Posterior vena cava (tissue), 2 donors: ENCODE results near the gene ELANE. TPM values are rescaled to one million over a fixed set of nuclear protein-coding genes. Genes with fewer than 3 reads are reported as not detected.
A peak's percentile ranks its signal among the peaks of the same experiment; 100 is the strongest.

Experiments used
- DNase-seq: peaks from one replicate; pipeline ENCODE4 v3.0.0-alpha.2; 2020; ENCODE audit warnings: low spot score
- intact Hi-C, 2 donors: fragments of 100-400 bp; cut with DNase I; formaldehyde crosslinking; loops; one replicate each; pipeline versions ENCODE4 v1.14.1 to v1.14.2; 2022 to 2023
- long read RNA-seq, 2 donors: library from polyadenylated mRNA; unstranded; transcript quantifications; one replicate each; pipeline ENCODE4 v2.0.0, GENCODE V29; 2020 to 2021
- total RNA-seq, 2 donors: library from RNA; stranded (reverse); fragmentation: NEBNext Ultra II Directional; extraction: Animal tissue kit (Norgen Biotek cat#: 25700); gene quantifications; one replicate each; pipeline ENCODE4 v1.2.1, GENCODE V29; 2021
- donor health status: DM: yes; HTN: yes; CAD: no.
- donor health status: DM: yes; HTN: yes; CAD: no.

ELANE gene
- total RNA-seq: 1 to 10 TPM in 1 of 2 donors, under 1 TPM in 1; 0.33 to 2.2 TPM
- long read RNA-seq, donor 1, partial matches to known transcripts: 0 of 1 reads
- long read RNA-seq, donor 1, other reads (novel, unspliced or antisense): 1 of 1 reads
- long read RNA-seq, donor 2, partial matches to known transcripts: 0 of 1 reads
- long read RNA-seq, donor 2, other reads (novel, unspliced or antisense): 1 of 1 reads

DNA sequence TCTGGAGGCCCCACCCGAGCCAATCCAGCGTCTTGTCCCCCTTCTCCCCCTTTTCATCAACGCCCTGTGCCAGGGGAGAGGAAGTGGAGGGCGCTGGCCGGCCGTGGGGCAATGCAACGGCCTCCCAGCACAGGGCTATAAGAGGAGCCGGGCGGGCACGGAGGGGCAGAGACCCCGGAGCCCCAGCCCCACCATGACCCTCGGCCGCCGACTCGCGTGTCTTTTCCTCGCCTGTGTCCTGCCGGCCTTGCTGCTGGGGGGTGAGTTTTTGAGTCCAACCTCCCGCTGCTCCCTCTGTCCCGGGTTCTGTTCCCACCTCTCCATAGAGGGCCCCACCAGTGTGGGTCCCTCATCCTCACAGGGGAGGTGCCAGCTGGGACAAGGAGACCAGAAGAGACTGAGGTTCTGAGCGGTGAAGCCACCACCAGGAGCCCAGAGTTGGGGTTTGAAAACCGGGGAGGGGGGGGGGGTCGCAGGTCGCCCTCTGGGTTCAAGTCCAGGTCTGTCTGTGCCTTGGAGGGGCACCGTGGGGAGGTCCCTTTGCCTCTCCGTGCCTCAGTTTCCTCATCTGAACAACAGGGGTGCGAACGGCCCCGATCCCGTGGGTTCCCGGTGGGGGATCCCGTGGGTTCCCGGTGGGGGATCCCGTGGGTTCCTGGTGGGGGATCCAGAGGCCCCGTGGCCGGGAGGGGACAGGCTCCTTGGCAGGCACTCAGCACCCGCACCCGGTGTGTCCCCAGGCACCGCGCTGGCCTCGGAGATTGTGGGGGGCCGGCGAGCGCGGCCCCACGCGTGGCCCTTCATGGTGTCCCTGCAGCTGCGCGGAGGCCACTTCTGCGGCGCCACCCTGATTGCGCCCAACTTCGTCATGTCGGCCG is at the start of gene ELANE:
ELANE (plus strand) TSS at position 168 of the 878 bp plus-strand sequence; CDS start at position 194, 26 bp downstream.
- DNase-seq: no peak
- intact Hi-C loops: loop anchor here (5.0 to 10.0 kb wide), 2 partner anchors 80 to 132 kb away; partner anchors contain the start of gene WDR18 (in 1 of the 2)

DNA sequence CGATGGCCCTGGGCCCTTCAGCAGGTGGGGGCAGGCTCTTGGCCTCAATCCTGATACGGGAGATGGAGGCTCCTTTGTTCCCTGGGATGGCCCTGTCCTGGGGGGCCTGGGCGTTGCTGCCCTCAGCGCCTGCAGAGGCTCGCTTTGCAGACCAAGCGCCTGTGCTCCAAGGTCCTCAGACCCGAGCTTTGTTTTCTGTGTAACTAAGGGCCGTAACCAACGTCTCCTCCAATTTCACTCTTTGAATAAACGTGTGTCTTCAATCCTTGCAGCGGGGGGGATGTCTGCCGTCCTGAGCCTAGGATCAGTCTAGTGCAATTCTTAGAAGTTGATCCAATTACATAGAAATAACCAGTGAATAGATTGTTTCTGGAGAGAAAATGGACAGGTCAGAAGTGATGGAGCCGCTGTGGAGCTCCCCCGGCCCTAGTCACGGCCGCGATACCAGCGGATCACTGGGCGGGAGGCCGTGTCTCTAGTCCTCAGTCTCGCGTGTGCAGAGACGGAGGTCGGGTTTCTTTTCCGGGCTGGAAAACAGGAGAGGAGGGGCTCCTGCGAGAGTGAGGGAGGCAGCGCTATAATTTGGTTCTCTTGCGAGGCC is 49.5 kb upstream of the ELANE start:
- peak; percentile 68 for DNase-seq
- intact Hi-C loops: no loop called here

DNA sequence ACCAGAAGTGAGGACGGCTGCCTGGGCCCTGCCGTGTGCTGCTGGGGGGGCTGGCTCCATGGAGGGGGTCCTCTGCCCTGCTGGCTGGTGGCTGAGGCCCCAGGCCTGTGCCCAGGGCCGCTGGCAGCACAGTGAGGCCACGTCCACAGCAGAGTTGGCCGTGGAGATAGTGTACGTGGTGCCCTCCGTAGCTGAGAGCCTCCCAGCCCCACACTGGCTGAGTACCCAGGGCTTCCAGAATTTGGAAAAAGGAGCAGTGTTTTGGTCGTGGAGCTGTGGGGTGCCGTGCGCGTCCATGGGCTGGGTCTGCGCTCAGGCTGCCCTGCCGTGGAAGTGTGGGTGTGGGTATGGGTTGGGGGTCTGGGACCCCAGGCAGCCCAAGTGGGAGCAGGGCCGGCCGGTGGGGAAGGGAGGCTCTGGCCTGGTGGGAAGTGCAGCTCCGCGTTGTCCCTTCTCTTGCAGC is 49.0 kb upstream of the ELANE start:
- intact Hi-C loops: no loop called here
- DNase-seq: peak; percentile 80

DNA sequence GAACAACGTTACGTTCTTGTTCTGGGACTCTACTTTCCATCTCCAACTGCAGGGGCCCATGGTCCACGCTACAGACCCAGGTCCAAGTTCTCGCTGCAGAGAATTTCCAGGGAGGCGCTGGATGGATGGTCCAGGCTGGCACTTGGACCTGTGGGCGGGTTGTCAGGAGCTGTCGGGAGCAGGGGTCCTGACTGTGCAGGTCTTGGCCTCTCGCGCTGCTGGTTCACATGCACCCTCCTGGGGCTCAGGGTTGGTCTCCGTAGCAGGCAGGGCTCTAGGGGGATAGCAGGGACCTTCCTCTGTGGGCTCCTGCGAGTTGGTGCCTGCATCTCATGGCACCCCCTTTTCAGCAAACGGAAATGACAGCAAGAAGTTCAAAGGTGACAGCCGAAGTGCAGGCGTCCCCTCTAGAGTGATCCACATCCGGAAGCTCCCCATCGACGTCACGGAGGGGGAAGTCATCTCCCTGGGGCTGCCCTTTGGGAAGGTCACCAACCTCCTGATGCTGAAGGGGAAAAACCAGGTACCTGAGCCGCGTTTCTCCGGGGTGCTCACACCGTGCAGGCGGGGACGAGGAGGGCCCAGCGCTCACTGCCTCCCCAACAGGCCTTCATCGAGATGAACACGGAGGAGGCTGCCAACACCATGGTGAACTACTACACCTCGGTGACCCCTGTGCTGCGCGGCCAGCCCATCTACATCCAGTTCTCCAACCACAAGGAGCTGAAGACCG is 48.3 kb upstream of the ELANE start:
- DNase-seq: peak; percentile 67

DNA sequence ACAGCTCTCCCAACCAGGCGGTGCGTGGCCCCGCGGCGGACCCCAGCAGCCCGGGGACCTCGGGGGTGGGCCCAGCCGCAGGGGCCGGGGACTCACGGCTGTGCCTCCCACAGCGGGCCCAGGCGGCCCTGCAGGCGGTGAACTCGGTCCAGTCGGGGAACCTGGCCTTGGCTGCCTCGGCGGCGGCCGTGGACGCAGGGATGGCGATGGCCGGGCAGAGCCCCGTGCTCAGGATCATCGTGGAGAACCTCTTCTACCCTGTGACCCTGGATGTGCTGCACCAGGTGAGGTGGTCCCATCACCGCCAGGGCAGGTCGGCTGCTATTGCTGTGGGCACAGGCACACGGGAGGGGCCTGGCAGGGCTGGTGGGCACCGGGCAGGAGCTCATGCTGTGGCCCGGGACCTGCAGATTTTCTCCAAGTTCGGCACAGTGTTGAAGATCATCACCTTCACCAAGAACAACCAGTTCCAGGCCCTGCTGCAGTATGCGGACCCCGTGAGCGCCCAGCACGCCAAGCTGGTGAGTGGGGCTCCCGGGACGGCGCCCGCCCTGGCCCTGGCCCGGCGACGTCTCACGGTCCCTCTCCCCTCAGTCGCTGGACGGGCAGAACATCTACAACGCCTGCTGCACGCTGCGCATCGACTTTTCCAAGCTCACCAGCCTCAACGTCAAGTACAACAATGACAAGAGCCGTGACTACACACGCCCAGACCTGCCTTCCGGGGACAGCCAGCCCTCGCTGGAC is 47.5 kb upstream of the ELANE start:
- DNase-seq: peak; percentile 64
- intact Hi-C loops: no loop called here

More for the DNA sequence above, 48.3 kb upstream of the ELANE start:
- intact Hi-C loops: no loop called here

DNA sequence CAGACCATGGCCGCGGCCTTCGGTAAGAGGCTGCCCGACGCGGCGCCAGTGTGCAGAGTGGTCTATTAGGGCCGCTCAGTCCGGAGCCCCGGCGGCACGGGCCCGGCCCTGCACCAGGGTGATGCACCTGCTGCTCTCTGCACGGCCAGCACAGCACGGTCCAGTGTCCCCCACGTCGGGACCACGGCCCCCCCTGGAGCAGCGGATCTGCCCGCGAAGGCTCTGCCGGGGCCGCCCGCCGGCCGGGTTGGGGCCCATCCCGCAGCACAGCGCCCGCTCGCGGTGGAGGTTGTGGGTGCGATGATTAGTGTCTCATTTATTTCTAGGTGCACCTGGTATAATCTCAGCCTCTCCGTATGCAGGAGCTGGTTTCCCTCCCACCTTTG is 46.9 kb upstream of the ELANE start:
- intact Hi-C loops: no loop called here
- DNase-seq: no peak

DNA sequence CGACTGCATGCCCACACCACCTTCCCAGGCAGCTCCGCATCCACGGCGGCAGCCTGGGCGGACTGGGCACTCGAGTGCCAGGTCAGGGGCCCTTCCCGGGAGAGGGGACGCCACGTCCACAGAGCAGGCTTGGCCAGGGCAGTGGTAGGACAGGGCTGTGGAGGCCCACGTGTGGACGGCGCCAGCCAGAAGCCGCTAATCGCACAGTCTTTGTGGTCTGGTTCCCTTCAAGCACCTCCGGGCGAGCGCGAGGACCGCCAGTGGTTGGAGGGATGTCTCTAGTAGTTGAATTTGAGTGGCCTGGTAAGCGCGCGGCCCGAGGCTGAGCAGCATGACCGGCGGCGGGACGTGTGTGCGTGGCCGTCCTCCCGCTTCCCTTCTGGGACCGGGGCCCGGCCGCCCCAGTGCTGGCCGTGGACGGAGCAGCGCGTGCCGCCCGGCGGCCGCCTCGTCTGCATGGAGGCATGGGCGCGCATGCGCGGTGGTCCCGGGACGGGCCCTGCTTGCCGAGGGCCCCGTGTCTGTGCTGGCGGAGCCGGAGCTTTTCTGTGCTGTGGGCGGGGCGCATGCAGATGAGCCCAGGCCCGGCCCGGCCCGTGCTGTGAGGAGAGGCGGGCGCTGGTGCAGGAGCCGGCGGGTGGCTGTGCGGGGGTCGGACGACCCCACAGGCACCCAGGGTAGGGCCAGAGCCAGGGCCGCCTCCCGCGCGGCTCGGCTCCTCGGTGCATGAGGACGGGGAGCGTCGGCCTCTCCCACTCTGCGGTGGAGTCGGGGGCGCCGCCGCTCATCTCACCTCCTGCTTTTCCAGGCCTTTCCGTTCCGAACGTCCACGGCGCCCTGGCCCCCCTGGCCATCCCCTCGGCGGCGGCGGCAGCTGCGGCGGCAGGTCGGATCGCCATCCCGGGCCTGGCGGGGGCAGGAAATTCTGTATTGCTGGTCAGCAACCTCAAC is 46.2 kb upstream of the ELANE start:
- no peak for DNase-seq
- intact Hi-C loops: no loop called here

DNA sequence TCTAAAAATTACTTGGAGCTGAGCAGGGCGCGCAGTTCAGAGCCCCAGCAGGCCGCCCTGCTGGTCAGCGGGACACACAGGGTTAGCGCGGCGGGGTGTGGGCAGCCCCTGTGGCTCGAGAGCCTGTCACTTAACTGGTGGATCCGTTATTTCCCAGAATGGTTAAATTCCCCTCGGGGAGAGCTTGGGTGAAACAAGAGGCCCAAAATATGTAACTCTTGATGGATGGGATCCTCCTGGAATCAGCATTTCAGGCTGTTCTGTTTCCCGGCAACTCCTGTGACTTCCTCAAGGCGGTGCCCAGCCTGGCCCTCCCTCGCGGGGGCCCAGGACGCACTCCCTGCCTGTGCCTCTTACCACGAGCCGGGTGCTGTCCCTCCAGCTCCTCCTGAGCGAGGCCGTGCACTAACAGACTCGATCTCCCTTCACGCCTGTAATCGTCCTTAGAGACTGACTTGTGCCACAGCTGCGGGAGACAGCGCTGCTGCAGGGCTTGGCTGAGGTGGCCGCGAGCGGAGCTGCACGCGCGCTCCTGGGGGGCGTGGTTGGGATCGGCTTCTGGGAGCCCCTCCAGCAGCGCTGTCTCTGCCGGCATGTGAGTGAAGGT is 45.2 kb upstream of the ELANE start:
- intact Hi-C loops: no loop called here
- no peak for DNase-seq

DNA sequence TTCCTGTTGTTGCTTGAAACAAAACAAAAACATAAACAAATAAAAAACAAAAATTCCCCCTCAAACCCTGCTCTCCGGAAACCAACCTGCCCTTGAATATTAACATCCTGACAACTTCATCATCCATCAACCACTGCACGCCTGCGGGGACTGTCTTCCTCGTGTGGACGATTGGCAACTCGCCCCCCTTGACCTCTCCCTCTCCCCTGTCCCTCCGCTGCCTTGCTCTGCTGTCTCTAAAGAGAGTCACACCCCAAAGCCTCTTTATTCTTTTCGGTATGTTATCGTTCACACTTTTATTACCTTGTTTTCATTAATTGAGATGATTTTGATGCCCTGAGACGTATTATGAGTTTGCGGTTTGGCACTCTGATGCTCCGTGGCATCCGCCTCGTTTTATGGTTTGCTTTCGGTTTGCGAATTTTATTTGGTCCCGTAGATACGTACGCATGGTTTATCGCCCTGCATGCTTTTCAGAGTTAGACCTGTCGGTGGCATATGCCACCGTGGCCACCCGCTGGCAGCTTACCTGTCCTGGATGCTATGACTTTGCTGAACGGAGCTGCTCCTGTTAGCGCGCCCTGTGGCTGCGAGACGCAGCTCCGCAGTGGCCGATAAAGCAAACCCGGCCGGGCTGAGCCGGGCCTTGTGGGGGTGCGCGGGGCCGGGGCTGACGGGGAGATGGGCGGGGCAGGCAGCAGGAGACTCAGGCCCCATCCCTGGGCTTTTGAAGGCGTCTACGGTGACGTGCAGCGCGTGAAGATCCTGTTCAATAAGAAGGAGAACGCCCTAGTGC is 44.3 kb upstream of the ELANE start:
- intact Hi-C loops: no loop called here

DNA sequence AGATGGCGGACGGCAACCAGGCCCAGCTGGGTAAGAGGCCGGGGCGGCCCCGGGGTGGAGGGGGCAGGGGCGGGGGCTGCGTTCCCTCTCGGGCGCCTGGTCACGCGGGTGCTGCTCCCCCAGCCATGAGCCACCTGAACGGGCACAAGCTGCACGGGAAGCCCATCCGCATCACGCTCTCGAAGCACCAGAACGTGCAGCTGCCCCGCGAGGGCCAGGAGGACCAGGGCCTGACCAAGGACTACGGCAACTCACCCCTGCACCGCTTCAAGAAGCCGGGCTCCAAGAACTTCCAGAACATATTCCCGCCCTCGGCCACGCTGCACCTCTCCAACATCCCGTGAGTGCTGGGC is 43.7 kb upstream of the ELANE start:
- no peak for DNase-seq
- intact Hi-C loops: no loop called here

More for the DNA sequence above, 44.3 kb upstream of the ELANE start:
- DNase-seq: no peak

DNA sequence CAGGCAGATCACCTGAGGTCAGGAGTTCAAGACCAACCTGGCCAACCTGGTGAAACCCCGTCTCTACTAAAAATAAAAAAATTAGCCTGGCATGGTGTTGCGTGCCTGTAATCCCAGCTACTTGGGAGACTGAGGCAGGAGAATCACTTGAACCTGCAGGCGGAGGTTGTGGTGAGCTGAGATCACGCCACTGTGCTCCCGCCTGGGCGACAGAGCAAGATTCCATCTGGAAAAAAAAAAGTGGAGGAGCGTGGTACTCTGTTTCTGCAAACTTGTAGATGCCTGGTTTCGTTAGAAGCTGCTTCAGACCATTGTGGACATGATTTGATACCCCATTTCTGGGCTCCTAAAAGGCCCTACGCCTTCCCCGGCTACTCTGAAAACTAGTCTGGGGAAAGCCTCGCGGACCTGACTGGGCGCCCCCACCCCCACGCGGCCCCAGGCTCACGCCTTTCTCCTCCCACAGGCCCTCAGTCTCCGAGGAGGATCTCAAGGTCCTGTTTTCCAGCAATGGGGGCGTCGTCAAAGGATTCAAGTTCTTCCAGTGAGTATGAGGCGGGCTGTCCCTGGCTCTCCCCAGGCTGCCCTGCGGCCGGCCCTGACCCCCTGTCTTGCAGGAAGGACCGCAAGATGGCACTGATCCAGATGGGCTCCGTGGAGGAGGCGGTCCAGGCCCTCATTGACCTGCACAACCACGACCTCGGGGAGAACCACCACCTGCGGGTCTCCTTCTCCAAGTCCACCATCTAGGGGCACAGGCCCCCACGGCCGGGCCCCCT is 41.8 kb upstream of the ELANE start:
- peak; percentile 80 for DNase-seq
- intact Hi-C loops: no loop called here

DNA sequence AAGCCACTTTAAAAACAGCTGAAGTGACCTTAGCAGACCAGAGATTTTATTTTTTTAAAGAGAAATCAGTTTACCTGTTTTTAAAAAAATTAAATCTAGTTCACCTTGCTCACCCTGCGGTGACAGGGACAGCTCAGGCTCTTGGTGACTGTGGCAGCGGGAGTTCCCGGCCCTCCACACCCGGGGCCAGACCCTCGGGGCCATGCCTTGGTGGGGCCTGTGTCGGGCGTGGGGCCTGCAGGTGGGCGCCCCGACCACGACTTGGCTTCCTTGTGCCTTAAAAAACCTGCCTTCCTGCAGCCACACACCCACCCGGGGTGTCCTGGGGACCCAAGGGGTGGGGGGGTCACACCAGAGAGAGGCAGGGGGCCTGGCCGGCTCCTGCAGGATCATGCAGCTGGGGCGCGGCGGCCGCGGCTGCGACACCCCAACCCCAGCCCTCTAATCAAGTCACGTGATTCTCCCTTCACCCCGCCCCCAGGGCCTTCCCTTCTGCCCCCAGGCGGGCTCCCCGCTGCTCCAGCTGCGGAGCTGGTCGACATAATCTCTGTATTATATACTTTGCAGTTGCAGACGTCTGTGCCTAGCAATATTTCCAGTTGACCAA is 41.1 kb upstream of the ELANE start:
- peak; percentile 70 for DNase-seq
- intact Hi-C loops: no loop called here

DNA sequence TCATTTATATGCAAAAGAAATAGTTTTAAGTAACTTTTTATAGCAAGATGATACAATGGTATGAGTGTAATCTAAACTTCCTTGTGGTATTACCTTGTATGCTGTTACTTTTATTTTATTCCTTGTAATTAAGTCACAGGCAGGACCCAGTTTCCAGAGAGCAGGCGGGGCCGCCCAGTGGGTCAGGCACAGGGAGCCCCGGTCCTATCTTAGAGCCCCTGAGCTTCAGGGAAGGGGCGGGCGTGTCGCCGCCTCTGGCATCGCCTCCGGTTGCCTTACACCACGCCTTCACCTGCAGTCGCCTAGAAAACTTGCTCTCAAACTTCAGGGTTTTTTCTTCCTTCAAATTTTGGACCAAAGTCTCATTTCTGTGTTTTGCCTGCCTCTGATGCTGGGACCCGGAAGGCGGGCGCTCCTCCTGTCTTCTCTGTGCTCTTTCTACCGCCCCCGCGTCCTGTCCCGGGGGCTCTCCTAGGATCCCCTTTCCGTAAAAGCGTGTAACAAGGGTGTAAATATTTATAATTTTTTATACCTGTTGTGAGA is 40.5 kb upstream of the ELANE start:
- no peak for DNase-seq
- intact Hi-C loops: no loop called here

DNA sequence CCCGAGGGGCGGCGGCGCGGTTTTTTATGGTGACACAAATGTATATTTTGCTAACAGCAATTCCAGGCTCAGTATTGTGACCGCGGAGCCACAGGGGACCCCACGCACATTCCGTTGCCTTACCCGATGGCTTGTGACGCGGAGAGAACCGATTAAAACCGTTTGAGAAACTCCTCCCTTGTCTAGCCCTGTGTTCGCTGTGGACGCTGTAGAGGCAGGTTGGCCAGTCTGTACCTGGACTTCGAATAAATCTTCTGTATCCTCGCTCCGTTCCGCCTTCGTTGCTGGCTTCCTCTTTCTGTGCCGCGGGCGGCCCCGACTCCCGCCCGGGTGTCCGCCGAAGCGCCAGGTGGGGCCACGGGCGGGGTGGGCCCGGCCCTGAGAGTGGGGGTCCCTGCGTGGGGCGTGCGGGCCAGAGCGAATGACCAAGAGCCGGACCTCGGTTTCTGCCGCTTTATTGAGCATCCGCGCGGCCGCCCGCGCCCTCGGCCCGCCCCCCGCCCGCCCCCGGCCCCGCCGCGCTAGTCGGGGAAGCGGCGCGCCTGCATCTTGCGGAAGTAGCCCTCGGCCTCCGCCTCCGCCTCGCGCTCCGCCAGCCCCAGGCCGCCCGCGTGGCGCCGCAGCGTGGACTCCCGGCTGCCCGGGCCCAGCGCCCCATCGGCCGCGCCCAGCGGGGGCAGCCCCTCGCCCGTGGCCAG is 39.9 kb upstream of the ELANE start:
- no peak for DNase-seq
- intact Hi-C loops: no loop called here

DNA sequence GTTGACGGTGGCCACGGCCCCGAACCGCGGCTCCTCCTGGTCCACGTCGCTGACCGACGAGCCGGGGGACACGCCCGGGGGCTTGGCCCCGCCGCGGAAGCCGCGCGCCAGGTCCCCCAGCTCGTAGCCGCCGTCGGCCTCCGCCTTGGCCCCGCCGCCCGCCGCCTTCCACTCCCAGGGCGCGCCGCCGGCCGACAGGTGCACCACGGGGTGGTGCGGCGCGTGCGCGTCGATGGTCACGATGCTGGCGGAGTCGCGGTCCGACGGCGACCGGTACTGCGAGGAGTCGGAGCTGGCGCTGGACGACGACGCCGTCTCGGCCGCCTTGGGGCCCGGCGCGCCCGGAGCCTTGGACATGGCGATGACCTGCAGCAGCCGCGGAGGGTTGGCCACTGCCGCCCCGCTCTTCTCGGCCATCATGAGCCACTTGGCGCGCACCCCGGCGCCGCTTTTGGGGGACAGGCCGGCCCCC is 39.3 kb upstream of the ELANE start:
- no peak for DNase-seq
- intact Hi-C loops: no loop called here
